ENCODE results near the gene LRMDA. TPM values are rescaled to one million over a fixed set of nuclear protein-coding genes. Genes with fewer than 3 reads are reported as not detected.
A peak's percentile ranks its signal among the peaks of the same experiment; 100 is the strongest.

LRMDA gene
- total and polyA plus RNA-seq, 2 of the 13 experiments (the other 11 are each of a cell fraction or from before 2014, with no cell fraction given): 13.4 to 22.0 TPM

- no peak for DNase-seq (ENCODE audit: low spot score)
- Histone ChIP-seq H3K4me3 (replicated peaks in 1 of 3; ENCODE audit: insufficient read depth in 1 of 3, low read depth in 2 of 3, low read length in 3 of 3) (no peak overlapping the region), H3K9ac (ENCODE audit: insufficient read depth, low read depth, low read length) (no peak overlapping the region), H3K79me2 (ENCODE audit: insufficient read depth, low read length) (no peaks in the 10 kb centered on the region), H3K9me3 (ENCODE audit: low read length) (no peaks in the 10 kb centered on the region), H3K4me1 (ENCODE audit: insufficient read depth, low read length) (no peaks in the 10 kb centered on the region), H3K36me3 (replicated peaks in 1 of 2; ENCODE audit: control insufficient read depth in 1 of 2, insufficient read depth in 2 of 2, low read length in 2 of 2) (no peaks in the 10 kb centered on the region), H3K27me3 (ENCODE audit: control insufficient read depth in 1 of 2, insufficient read depth in 2 of 2, low read length in 2 of 2) (no peaks in the 10 kb centered on the region), H4K20me1 (ENCODE audit: insufficient read depth, low read length) (no peaks in the 10 kb centered on the region), H3K27ac (ENCODE audit: extremely low read length, insufficient read depth, low read length) (no peak overlapping the region), H2AFZ (ENCODE audit: low read length) (no peak overlapping the region), H3K4me2 (ENCODE audit: low read depth, low read length) (no peak overlapping the region)
- CTCF ChIA-PET (ENCODE audit: low intra/inter-chr PET ratio, low total read pairs): no interaction called here
- POLR2A ChIA-PET: no interaction called here
- ATAC-seq: no peak
- in situ Hi-C loops (cut with HindIII; ENCODE audit: extremely low pct_ligation_motif_present, low pct_unique_long_range_greater_than_20kb): no loop called here
- TF ChIP-seq HNRNPLL (IDR thresholded peaks at IDR 0.05; ENCODE audit: low read depth, low read length, poor library complexity, severe bottlenecking): no peak
- 0 out of 2 replicates have a peak, but pooled peaks have one; percentile 21 for TF ChIP-seq CREB1 (IDR thresholded peaks at IDR 0.05)
- TF ChIP-seq CREB1 (CRISPR knock-in tag; IDR thresholded peaks at IDR 0.05): no peak
- TF ChIP-seq ATF7 (IDR thresholded peaks at IDR 0.05): peak; percentile 71; the same call in 1 of the 2 replicates
- TF ChIP-seq ATF7 (CRISPR knock-in tag; IDR thresholded peaks at IDR 0.05): no peak
- intact Hi-C loops (cut with micrococcal nuclease; ENCODE audit: unreplicated experiment): no loop called here
- FAIRE-seq: no peak
- no TSS peak for BruUV-seq (replicated peaks)
Measured at GRCh38 chr10:76291175-76291574, 859.8 kb downstream of the LRMDA start.

DNA sequence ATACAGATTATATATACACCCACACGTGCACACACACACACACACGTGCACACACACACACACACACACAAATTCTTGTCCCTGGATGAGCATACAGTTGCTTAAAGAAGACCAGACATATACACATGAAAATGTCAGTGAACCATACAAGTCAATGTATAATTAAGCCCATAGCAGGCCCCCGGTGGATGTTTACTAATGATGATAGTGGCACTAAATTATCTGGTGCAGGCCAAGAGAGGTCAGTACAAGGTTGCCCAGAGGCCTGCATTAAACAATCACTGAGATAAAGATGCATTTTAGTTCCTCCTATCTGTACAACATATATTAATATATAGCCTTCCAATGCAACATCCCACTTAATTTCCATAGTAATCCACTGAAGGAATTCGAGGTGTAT is 860.5 kb downstream of the LRMDA start:
- in situ Hi-C loops (cut with HindIII; ENCODE audit: extremely low pct_ligation_motif_present, low pct_unique_long_range_greater_than_20kb): no loop called here
- BruUV-seq (replicated peaks): no TSS peak
- ChIA-PET CTCF (ENCODE audit: low intra/inter-chr PET ratio, low total read pairs) (no interaction called here), POLR2A (no interaction called here)
- FAIRE-seq: no peak
- Histone ChIP-seq H2AFZ (ENCODE audit: low read length) (no peak overlapping the region), H3K4me2 (ENCODE audit: low read depth, low read length) (no peak overlapping the region), H3K36me3 (replicated peaks in 1 of 2; ENCODE audit: control insufficient read depth in 1 of 2, insufficient read depth in 2 of 2, low read length in 2 of 2) (no peaks in the 10 kb centered on the region), H4K20me1 (ENCODE audit: insufficient read depth, low read length) (no peaks in the 10 kb centered on the region), H3K9ac (ENCODE audit: insufficient read depth, low read depth, low read length) (no peak overlapping the region), H3K9me3 (ENCODE audit: low read length) (no peaks in the 10 kb centered on the region), H3K4me3 (replicated peaks in 1 of 3; ENCODE audit: insufficient read depth in 1 of 3, low read depth in 2 of 3, low read length in 3 of 3) (no peak overlapping the region), H3K4me1 (ENCODE audit: insufficient read depth, low read length) (peaks cover 3% of the 10 kb centered on the region), H3K27me3 (ENCODE audit: control insufficient read depth in 1 of 2, insufficient read depth in 2 of 2, low read length in 2 of 2) (no peaks in the 10 kb centered on the region), H3K27ac (ENCODE audit: extremely low read length, insufficient read depth, low read length) (no peak overlapping the region), H3K79me2 (ENCODE audit: insufficient read depth, low read length) (no peaks in the 10 kb centered on the region)
- 79% methylated on average over 4 of the region's 4 CpGs for WGBS (ENCODE audit: low lambda C conversion rate)
- no peak for ATAC-seq
- no peak for DNase-seq (ENCODE audit: low spot score)
- intact Hi-C loops (cut with micrococcal nuclease; ENCODE audit: unreplicated experiment): no loop called here
- TF ChIP-seq, protein P1, sequence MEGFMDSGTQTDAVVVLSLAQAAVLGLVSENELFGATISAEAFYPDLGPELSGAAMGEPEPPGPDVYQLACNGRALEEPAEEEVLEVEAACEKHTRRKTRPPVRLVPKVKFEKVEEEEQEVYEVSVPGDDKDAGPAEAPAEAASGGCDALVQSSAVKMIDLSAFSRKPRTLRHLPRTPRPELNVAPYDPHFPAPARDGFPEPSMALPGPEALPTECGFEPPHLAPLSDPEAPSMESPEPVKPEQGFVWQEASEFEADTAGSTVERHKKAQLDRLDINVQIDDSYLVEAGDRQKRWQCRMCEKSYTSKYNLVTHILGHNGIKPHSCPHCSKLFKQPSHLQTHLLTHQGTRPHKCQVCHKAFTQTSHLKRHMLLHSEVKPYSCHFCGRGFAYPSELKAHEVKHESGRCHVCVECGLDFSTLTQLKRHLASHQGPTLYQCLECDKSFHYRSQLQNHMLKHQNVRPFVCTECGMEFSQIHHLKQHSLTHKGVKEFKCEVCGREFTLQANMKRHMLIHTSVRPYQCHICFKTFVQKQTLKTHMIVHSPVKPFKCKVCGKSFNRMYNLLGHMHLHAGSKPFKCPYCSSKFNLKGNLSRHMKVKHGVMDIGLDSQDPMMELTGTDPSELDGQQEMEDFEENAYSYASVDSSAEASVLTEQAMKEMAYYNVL (CRISPR knock-in tag; IDR thresholded peaks at IDR 0.05; ENCODE audit: borderline replicate concordance): no peak
- no peak for TF ChIP-seq BRCA1 (CRISPR knock-in tag; IDR thresholded peaks at IDR 0.05)
- TF ChIP-seq ZNF746 (CRISPR knock-in tag; IDR thresholded peaks at IDR 0.05): no peak
- no peak for TF ChIP-seq ZNF232 (CRISPR knock-in tag; IDR thresholded peaks at IDR 0.05; ENCODE audit: borderline replicate concordance)
- TF ChIP-seq TCF7 (IDR thresholded peaks at IDR 0.05; ENCODE audit: low read depth): no peak
- TF ChIP-seq ZNF180 (CRISPR knock-in tag; IDR thresholded peaks at IDR 0.05; ENCODE audit: borderline replicate concordance, low read depth): no peak
- no peak for TF ChIP-seq ZSCAN29 (CRISPR knock-in tag; conservative IDR thresholded peaks at IDR 0.05)
- no peak for TF ChIP-seq ZNF350 (CRISPR knock-in tag; IDR thresholded peaks at IDR 0.05; ENCODE audit: borderline replicate concordance, low read depth)
- TF ChIP-seq, protein P2, sequence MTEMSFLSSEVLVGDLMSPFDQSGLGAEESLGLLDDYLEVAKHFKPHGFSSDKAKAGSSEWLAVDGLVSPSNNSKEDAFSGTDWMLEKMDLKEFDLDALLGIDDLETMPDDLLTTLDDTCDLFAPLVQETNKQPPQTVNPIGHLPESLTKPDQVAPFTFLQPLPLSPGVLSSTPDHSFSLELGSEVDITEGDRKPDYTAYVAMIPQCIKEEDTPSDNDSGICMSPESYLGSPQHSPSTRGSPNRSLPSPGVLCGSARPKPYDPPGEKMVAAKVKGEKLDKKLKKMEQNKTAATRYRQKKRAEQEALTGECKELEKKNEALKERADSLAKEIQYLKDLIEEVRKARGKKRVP (CRISPR knock-in tag; IDR thresholded peaks at IDR 0.05): no peak
- TF ChIP-seq ZNF230 (CRISPR knock-in tag; IDR thresholded peaks at IDR 0.05): no peak
- no peak for TF ChIP-seq MATR3 (CRISPR knock-in tag; IDR thresholded peaks at IDR 0.05)
- TF ChIP-seq, protein P3, sequence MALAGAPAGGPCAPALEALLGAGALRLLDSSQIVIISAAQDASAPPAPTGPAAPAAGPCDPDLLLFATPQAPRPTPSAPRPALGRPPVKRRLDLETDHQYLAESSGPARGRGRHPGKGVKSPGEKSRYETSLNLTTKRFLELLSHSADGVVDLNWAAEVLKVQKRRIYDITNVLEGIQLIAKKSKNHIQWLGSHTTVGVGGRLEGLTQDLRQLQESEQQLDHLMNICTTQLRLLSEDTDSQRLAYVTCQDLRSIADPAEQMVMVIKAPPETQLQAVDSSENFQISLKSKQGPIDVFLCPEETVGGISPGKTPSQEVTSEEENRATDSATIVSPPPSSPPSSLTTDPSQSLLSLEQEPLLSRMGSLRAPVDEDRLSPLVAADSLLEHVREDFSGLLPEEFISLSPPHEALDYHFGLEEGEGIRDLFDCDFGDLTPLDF (CRISPR knock-in tag; IDR thresholded peaks at IDR 0.05): no peak
- TF ChIP-seq TAF15 (IDR thresholded peaks at IDR 0.05; ENCODE audit: low read depth, low read length, poor library complexity, severe bottlenecking): no peak

Data from HepG2 (cell line).